Measurements from ENCODE around the gene DXO. TPM values are rescaled to one million over a fixed set of nuclear protein-coding genes. Genes with fewer than 3 reads are reported as not detected.

DXO gene
- total and polyA plus RNA-seq, 2 donors (not counting 1 experiment from before 2014, with no cell fraction given) = 36.1 to 150 TPM

DNA sequence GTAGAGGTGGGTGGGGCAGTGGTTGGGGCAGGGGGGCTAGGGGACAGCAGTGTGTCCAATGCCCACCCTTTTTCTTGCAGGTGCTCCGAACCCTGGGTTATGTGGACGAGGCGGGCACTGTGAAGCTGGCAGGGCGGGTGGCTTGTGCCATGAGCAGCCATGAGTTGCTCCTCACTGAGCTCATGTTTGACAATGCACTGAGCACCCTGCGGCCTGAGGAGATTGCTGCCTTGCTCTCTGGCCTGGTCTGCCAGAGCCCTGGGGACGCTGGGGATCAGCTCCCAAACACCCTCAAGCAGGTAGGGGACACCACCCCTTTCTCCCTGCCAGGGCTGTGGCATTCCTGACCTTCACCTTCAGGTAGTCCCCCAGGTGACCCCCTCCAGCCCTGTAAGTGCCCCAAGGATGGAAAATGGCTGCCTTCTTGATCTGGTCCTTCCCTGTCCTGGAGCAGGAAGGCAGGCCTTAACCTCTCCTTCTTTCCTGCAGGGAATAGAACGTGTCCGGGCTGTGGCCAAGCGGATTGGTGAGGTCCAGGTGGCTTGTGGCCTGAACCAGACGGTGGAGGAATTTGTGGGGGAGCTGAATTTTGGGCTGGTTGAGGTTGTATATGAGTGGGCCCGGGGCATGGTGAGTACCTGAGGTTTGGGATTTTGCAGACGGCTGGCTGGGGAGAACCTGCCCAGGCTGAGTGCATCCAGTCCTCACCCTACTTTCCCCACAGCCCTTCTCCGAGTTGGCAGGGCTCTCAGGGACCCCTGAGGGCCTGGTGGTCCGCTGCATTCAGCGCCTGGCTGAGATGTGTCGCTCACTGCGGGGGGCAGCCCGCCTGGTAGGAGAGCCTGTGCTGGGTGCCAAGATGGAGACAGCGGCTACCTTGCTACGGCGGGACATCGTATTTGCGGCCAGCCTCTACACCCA lies 2.9 kb downstream of the DXO start:
- DNase-seq (no peak), ATAC-seq (ENCODE audit: low read depth) (no peak)
- H3K9ac ChIP-seq (ENCODE audit: low read length) = no peak overlapping the region
- 91% methylated on average over 17 of the region's 23 CpGs for WGBS (ENCODE audit: insufficient coverage)
- ChIA-PET CTCF (no interaction called here), POLR2A (interaction anchor here (0.8 kb wide), 2 partner anchors 162 to 342 kb away, joined by 3 read pairs; partner anchors contain the start of gene LSM2)
- H2AFZ ChIP-seq (ENCODE audit: insufficient read depth, low read depth, low read length, poor library complexity, severe bottlenecking) = no peak overlapping the region
- no peak overlapping the region for H3K4me3 ChIP-seq (ENCODE audit: control extremely low read depth in 1 of 5, extremely low read depth in 1 of 5, insufficient read depth in 1 of 5, low read depth in 2 of 5, low read length in 4 of 5)
- Mint-ChIP-seq H3K4me3 (peak overlapping the region; percentile 46), H3K27me3 (no peaks in the 10 kb centered on the region), H3K27ac (no peak overlapping the region), H3K9me3 (ENCODE audit: insufficient read depth) (no peaks in the 10 kb centered on the region), H3K4me1 (peaks cover 34% of the 10 kb centered on the region)
- peaks cover 2 to 59% of the 10 kb centered on the region in 2 experiments for H3K36me3 ChIP-seq (replicated peaks in 1 of 2; ENCODE audit: control extremely low read depth in 1 of 2, control insufficient read depth in 1 of 2, extremely low read depth in 1 of 2, insufficient read depth in 2 of 2, low read length in 1 of 2)
- no peak overlapping the region for H3K27ac ChIP-seq (ENCODE audit: low read length in 2 of 2)
- H3K4me2 ChIP-seq (replicated peaks; ENCODE audit: low read depth, low read length, poor library complexity, severe bottlenecking) = no peak overlapping the region
- intact Hi-C loops (cut with micrococcal nuclease) = no loop called here
- H3K79me2 ChIP-seq (ENCODE audit: control insufficient read depth, insufficient read depth, low read length) = peaks cover 11% of the 10 kb centered on the region
- no peak for TF ChIP-seq EZH2 (IDR thresholded peaks at IDR 0.05; ENCODE audit: borderline replicate concordance, insufficient read depth, low read depth, low read length, poor library complexity, severe bottlenecking)
- TF ChIP-seq, protein P1, sequence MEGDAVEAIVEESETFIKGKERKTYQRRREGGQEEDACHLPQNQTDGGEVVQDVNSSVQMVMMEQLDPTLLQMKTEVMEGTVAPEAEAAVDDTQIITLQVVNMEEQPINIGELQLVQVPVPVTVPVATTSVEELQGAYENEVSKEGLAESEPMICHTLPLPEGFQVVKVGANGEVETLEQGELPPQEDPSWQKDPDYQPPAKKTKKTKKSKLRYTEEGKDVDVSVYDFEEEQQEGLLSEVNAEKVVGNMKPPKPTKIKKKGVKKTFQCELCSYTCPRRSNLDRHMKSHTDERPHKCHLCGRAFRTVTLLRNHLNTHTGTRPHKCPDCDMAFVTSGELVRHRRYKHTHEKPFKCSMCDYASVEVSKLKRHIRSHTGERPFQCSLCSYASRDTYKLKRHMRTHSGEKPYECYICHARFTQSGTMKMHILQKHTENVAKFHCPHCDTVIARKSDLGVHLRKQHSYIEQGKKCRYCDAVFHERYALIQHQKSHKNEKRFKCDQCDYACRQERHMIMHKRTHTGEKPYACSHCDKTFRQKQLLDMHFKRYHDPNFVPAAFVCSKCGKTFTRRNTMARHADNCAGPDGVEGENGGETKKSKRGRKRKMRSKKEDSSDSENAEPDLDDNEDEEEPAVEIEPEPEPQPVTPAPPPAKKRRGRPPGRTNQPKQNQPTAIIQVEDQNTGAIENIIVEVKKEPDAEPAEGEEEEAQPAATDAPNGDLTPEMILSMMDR (IDR thresholded peaks at IDR 0.05) = no peak
- H3K27me3 ChIP-seq (replicated peaks in 1 of 4; ENCODE audit: control extremely low read depth in 1 of 4, control insufficient read depth in 3 of 4, insufficient read depth in 4 of 4, low read length in 3 of 4) = no peaks in the 10 kb centered on the region
- H3K4me1 ChIP-seq (ENCODE audit: control insufficient read depth in 2 of 2, insufficient read depth in 2 of 2, low read length in 2 of 2) = peaks cover 18 to 23% of the 10 kb centered on the region in 2 donors
- H3K9me3 ChIP-seq (ENCODE audit: control extremely low read depth in 1 of 3, control insufficient read depth in 2 of 3, insufficient read depth in 1 of 3, low read length in 2 of 3) = no peaks in the 10 kb centered on the region
- H4K20me1 ChIP-seq (ENCODE audit: control insufficient read depth, insufficient read depth, low read length, poor library complexity, severe bottlenecking) = no peaks in the 10 kb centered on the region

DNA sequence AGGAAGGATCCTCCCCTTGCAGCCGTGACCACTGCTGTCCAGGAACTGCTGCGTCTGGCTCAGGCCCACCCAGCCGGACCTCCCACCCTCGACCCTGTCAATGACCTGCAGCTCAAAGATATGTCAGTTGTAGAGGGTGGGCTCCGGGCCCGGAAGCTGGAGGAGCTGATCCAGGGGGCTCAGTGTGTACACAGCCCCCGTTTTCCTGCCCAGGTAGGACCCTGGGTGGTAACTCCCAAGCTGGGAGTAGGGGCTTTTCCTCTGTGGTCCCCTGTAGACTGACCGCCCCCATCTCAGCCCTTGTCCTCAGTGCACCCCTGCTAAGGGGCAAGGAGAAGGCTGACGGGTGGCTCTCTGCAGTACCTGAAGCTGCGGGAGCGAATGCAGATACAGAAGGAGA lies 3.6 kb downstream of the DXO start:
- no peak for ATAC-seq (ENCODE audit: low read depth)
- Histone ChIP-seq H3K9ac (ENCODE audit: low read length) (no peak overlapping the region), H3K79me2 (ENCODE audit: control insufficient read depth, insufficient read depth, low read length) (peaks cover 9% of the 10 kb centered on the region), H3K36me3 (replicated peaks in 1 of 2; ENCODE audit: control extremely low read depth in 1 of 2, control insufficient read depth in 1 of 2, extremely low read depth in 1 of 2, insufficient read depth in 2 of 2, low read length in 1 of 2) (peaks cover 2 to 66% of the 10 kb centered on the region in 2 experiments), H3K4me2 (replicated peaks; ENCODE audit: low read depth, low read length, poor library complexity, severe bottlenecking) (no peak overlapping the region), H4K20me1 (ENCODE audit: control insufficient read depth, insufficient read depth, low read length, poor library complexity, severe bottlenecking) (no peaks in the 10 kb centered on the region), H3K27ac (ENCODE audit: low read length in 2 of 2) (no peak overlapping the region), H2AFZ (ENCODE audit: insufficient read depth, low read depth, low read length, poor library complexity, severe bottlenecking) (no peak overlapping the region), H3K9me3 (ENCODE audit: control extremely low read depth in 1 of 3, control insufficient read depth in 2 of 3, insufficient read depth in 1 of 3, low read length in 2 of 3) (no peaks in the 10 kb centered on the region), H3K4me1 (ENCODE audit: control insufficient read depth in 2 of 2, insufficient read depth in 2 of 2, low read length in 2 of 2) (peaks cover 18 to 23% of the 10 kb centered on the region in 2 donors), H3K27me3 (replicated peaks in 1 of 4; ENCODE audit: control extremely low read depth in 1 of 4, control insufficient read depth in 3 of 4, insufficient read depth in 4 of 4, low read length in 3 of 4) (no peaks in the 10 kb centered on the region), H3K4me3 (ENCODE audit: control extremely low read depth in 1 of 5, extremely low read depth in 1 of 5, insufficient read depth in 1 of 5, low read depth in 2 of 5, low read length in 4 of 5) (no peak overlapping the region)
- Mint-ChIP-seq H3K27ac (no peak overlapping the region), H3K27me3 (no peaks in the 10 kb centered on the region), H3K9me3 (ENCODE audit: insufficient read depth) (no peaks in the 10 kb centered on the region), H3K4me3 (no peak overlapping the region), H3K4me1 (peaks cover 32% of the 10 kb centered on the region)
- ChIA-PET CTCF (no interaction called here), POLR2A (interaction anchor here (0.8 kb wide), 1 partner anchor 162 kb away, joined by 3 read pairs; the partner anchor contains the start of gene LSM2)
- no peak for TF ChIP-seq EZH2 (IDR thresholded peaks at IDR 0.05; ENCODE audit: borderline replicate concordance, insufficient read depth, low read depth, low read length, poor library complexity, severe bottlenecking)
- TF ChIP-seq, protein P1 (IDR thresholded peaks at IDR 0.05) = no peak
- intact Hi-C loops (cut with micrococcal nuclease) = no loop called here
- 94% methylated on average over 11 of the region's 11 CpGs for WGBS (ENCODE audit: insufficient coverage)
- no peak for DNase-seq

Measured in B cell (primary cell).